HL-60 (cell line): ENCODE results near the gene PIGT.

Experiments
- DNase-seq, 2 experiments: peaks; one replicate each; pipeline ENCODE4 v3.0.0-alpha.2; 2010 to 2020; ENCODE audit warnings: low read depth in 1 of 2, low spot score in 1 of 2
- H3K27ac ChIP-seq: fragments of 250-450 bp; sonication (Bioruptor Pico); replicated peaks from 2 replicates; pipeline ENCODE4 v1.5.1; 2020; ENCODE audit warnings: mild to moderate bottlenecking, moderate library complexity
- H3K27me3 ChIP-seq: fragments of 250-450 bp; sonication (Bioruptor Pico); 2 replicates; pipeline ENCODE4 v1.5.1; 2021; ENCODE audit warnings: mild to moderate bottlenecking, moderate library complexity; ENCODE audit not compliant: insufficient read depth, poor library complexity, severe bottlenecking
- H3K4me3 ChIP-seq: replicated peaks from 2 replicates; pipeline ENCODE4 v1.5.1; 2011; ENCODE audit warnings: mild to moderate bottlenecking, control low read depth, low read length; ENCODE audit not compliant: insufficient read depth
- GABPA ChIP-seq: IDR thresholded peaks from 2 replicates; pipeline ENCODE4 v1.6.1; 2012; ENCODE audit warnings: low read depth
- POLR2AphosphoS5 ChIP-seq: IDR thresholded peaks from 2 replicates; pipeline ENCODE4 v1.6.1; 2012; ENCODE audit warnings: low read depth
- SPI1 ChIP-seq: IDR thresholded peaks from 2 replicates; pipeline ENCODE4 v1.6.1; 2012; ENCODE audit warnings: low read depth, mild to moderate bottlenecking, borderline replicate concordance
- TF ChIP-seq, protein P1 (sequence below): IDR thresholded peaks from one replicate; pipeline ENCODE4 v1.5.1; 2011; ENCODE audit warnings: low read length, control low read depth, inconsistent platforms; ENCODE audit not compliant: insufficient read depth
- TF ChIP-seq, protein P2 (sequence below): IDR thresholded peaks from 2 replicates; pipeline ENCODE4 v1.6.1; 2012; ENCODE audit warnings: low read depth; ENCODE audit not compliant: insufficient replicate concordance

PIGT gene

DNA sequence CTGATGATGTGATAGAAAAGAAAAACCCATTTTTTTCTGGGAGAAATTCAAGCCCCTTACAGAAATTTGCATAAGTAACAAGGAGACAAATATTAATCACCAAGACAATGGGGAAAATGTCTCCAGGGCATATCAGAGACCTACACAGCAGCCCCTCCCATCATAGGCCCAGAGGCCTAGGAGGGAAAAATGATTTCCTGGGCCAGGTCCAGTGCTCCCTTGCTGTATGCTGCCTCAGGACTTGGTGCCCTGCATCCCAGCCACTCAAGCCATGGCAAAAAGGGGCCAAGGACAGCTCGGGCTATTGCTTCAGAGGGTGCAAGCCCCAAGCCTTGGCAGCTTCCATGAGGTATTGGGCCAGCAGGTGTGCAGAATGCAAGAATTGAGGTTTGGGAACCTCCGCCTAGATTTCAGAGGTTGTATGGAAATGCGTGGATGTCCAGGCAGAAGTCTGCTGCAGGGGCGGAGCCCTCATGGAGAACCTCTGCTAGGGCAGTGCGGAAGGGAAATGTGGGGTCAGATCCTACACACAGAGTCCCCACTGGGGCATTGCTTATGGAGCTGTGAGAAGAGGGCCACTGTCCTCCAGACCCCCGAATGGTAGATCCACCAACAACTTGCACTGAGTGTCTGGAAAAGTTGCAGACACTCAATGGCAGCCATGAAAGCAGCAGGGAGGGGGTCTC is 15.5 kb upstream of the PIGT start:
- no peak overlapping the region for H3K4me3 ChIP-seq
- TF ChIP-seq GABPA (no peak), POLR2AphosphoS5 (no peak), SPI1 (no peak)
- TF ChIP-seq, protein P1, sequence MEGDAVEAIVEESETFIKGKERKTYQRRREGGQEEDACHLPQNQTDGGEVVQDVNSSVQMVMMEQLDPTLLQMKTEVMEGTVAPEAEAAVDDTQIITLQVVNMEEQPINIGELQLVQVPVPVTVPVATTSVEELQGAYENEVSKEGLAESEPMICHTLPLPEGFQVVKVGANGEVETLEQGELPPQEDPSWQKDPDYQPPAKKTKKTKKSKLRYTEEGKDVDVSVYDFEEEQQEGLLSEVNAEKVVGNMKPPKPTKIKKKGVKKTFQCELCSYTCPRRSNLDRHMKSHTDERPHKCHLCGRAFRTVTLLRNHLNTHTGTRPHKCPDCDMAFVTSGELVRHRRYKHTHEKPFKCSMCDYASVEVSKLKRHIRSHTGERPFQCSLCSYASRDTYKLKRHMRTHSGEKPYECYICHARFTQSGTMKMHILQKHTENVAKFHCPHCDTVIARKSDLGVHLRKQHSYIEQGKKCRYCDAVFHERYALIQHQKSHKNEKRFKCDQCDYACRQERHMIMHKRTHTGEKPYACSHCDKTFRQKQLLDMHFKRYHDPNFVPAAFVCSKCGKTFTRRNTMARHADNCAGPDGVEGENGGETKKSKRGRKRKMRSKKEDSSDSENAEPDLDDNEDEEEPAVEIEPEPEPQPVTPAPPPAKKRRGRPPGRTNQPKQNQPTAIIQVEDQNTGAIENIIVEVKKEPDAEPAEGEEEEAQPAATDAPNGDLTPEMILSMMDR, result no peak
- TF ChIP-seq, protein P2, sequence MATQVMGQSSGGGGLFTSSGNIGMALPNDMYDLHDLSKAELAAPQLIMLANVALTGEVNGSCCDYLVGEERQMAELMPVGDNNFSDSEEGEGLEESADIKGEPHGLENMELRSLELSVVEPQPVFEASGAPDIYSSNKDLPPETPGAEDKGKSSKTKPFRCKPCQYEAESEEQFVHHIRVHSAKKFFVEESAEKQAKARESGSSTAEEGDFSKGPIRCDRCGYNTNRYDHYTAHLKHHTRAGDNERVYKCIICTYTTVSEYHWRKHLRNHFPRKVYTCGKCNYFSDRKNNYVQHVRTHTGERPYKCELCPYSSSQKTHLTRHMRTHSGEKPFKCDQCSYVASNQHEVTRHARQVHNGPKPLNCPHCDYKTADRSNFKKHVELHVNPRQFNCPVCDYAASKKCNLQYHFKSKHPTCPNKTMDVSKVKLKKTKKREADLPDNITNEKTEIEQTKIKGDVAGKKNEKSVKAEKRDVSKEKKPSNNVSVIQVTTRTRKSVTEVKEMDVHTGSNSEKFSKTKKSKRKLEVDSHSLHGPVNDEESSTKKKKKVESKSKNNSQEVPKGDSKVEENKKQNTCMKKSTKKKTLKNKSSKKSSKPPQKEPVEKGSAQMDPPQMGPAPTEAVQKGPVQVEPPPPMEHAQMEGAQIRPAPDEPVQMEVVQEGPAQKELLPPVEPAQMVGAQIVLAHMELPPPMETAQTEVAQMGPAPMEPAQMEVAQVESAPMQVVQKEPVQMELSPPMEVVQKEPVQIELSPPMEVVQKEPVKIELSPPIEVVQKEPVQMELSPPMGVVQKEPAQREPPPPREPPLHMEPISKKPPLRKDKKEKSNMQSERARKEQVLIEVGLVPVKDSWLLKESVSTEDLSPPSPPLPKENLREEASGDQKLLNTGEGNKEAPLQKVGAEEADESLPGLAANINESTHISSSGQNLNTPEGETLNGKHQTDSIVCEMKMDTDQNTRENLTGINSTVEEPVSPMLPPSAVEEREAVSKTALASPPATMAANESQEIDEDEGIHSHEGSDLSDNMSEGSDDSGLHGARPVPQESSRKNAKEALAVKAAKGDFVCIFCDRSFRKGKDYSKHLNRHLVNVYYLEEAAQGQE, result no peak
- DNase-seq, result no peak
- no peak overlapping the region for H3K27ac ChIP-seq
- no peaks in the 10 kb centered on the region for H3K27me3 ChIP-seq

DNA sequence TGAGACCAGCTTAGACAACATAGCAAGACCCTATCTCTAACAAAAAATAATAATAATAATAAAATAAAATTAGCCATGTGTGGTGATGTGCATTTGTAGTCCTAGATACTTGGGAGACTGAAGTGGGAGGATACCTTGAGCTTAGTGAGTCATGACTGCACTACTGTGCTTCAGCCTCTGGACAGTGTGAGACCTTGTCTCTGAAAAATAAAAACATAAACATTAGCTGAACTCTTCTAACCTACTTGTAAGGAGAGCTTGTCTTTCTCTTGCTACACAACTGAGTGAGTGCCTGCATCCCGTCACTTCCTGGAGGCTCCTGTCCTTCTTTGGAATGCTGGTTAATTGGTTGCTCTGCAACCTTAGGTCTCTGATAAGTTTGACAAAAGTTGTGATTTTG is 13.0 kb upstream of the PIGT start:
- Histone ChIP-seq H3K27ac (no peak overlapping the region), H3K4me3 (no peak overlapping the region), H3K27me3 (no peaks in the 10 kb centered on the region)
- TF ChIP-seq, protein P1, result no peak
- TF ChIP-seq SPI1, result no peak
- TF ChIP-seq, protein P2, result no peak
- no peak for TF ChIP-seq GABPA
- TF ChIP-seq POLR2AphosphoS5, result no peak
- DNase-seq, result no peak

DNA sequence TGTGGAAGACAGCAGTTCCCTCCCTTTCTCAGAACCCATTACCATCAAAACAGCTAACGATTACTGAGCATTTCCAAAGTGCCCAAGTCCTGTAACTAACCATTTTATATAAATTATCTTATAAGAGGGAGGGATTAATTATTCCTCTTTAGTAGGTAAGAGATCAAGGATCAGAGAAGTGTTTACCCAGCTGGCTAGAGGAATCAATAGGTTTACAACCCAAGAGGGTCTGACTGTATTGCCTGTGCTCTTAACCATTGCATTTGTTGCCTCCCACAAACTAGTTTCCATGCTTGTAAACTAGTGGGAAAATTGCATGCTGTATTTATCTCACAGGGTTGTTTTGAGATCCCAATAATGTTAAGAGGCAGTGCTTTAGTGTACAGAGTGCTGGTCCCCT is 11.5 kb upstream of the PIGT start:
- Histone ChIP-seq H3K27ac (no peak overlapping the region), H3K27me3 (no peaks in the 10 kb centered on the region), H3K4me3 (no peak overlapping the region)
- no peak for TF ChIP-seq SPI1
- no peak for TF ChIP-seq GABPA
- TF ChIP-seq POLR2AphosphoS5, result no peak
- TF ChIP-seq, protein P2, result no peak
- TF ChIP-seq, protein P1, result no peak
- DNase-seq, result no peak
